GM18505 (cell line): ENCODE results near the gene SHISA2.

ENCODE experiments used
- ATAC-seq: cut with Tn5 transposase; IDR thresholded peaks from one replicate; pipeline ENCODE4 v1.9.1; 2021; ENCODE audit not compliant: unreplicated experiment
- POLR2A ChIP-seq: IDR thresholded peaks from 4 replicates; pipeline ENCODE4 v1.6.1; 2011; ENCODE audit warnings: borderline replicate concordance; ENCODE audit not compliant: insufficient read depth, insufficient read length; ENCODE audit errors: extremely low read depth

SHISA2 gene

DNA sequence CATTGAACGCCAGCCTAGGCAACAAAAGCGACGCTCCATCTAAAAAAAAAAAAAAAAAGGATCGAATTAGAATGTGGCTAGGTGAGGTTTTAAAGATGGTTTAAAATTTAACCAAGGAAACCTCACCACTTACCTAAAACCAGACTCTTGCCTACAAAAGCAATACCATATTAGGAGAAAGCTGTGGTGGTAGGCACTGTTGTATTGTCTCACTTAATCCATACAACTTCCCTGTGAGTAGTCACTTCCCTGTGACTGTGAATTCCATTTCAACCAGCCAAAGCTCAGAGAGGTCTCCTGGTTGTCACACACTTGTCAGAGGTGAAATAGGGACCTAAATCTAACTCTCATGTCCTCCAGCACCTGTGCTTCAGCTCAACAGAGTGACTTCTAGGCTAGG is 15.4 kb downstream of the SHISA2 start:
- no peak for ATAC-seq
- TF ChIP-seq POLR2A: no peak

GRCh38 chr13:26034018-26034417 is 17.8 kb downstream of the SHISA2 start:
- no peak for TF ChIP-seq POLR2A
- no peak for ATAC-seq

DNA sequence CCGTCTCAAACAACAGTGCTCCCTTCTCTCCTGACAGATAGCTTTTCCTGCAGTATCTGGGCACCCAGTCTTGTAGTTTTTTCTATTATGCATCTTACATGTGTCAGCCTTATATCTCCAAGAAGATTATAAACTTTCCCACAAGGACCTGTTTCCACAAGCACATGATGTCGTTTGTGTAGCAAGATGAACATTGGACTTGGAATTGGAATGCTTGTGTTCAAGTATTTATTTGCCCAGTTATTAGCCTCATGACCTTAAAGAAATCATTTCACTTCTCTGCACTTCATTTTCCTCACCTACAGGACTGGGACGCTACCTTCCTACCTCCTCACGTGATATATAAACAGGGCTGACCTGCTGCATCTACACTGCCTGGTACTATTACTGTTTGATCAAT is 21.5 kb downstream of the SHISA2 start:
- TF ChIP-seq POLR2A: no peak
- ATAC-seq: no peak

- TF ChIP-seq POLR2A: no peak
- no peak for ATAC-seq
Measured at GRCh38 chr13:26029581-26030136, 22.2 kb downstream of the SHISA2 start.

- no peak for ATAC-seq
- no peak for TF ChIP-seq POLR2A
Measured at GRCh38 chr13:26026211-26026610, 25.6 kb downstream of the SHISA2 start.

- no peak for TF ChIP-seq POLR2A
- no peak for ATAC-seq
Measured at GRCh38 chr13:26025771-26026170, 26.0 kb downstream of the SHISA2 start.

- TF ChIP-seq POLR2A: no peak
- ATAC-seq: no peak
Measured at GRCh38 chr13:26025196-26025595, 26.6 kb downstream of the SHISA2 start.

DNA sequence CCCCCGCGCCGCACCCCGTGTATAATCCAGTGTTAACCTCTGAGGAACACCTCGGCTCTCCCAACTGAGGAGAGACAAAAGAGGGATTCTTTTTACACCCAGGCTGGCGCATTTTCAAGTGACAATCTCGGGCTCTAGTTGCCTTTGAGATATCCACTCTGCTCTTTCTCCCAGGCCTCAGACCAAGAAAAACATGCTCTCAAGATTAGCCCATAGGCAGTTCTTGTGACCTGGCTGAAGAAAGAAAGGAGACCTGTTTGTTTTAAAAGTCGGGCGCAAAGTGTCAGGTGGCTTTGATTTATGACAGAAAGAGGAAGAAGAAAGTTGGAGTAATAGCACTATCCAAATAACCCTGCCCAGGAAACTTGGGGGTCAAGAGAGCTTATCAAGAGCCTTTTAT is 27.3 kb downstream of the SHISA2 start:
- no peak for TF ChIP-seq POLR2A
- no peak for ATAC-seq

DNA sequence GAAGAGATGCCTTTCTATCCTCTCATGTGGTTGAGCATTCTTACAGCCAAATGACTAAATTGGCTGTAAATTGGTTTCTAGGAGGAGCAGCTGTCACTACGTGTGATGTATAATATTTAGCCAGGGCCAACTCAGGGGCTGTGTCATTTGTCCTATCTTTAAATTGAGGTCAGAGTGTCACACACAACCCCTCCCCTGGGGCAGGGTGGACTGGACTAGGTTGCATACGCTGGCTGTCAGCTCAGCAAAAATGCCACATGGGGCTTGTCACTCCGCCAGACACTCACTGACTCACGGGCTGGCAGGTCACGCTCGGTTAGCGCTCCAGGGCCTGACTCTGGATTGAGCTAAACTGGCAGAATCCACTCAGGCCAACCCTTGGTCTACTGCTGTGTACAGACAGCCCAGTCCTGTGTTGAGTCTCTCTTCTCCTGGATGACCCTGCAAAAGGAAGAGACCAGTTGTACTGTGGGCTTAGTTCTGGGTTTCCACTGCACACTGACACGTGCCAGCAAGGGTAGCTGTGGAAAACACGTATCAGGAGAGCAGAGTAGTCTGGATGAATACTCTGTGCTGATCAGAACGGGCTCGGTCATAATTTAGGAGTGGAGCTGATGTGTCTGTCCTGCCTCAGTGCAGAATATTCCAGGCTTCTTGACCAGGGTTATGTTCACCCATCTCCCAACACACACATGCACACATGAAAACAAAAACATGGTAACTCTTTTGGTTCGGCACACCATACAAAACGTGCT is 29.1 kb downstream of the SHISA2 start:
- ATAC-seq: no peak
- TF ChIP-seq POLR2A: no peak

DNA sequence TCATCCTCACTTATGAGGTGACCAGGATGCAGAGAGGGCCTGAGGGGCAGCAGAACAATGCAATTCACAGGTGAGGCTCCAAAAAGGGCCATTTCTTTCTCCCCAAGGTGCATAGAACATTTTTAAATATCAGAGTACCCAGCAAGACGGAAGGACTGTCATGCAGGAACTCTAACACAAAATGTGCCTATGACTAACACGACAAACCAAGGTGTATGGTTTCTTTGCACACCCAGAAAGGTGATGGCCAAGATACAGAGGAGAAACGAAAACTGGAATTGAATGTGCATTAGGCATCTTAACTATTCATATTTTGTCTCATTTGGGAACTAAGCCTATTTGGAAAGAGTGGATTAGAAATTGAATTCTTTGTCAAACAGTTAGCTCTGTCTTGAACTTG is 29.9 kb downstream of the SHISA2 start:
- no peak for TF ChIP-seq POLR2A
- ATAC-seq: no peak

GRCh38 chr13:26021516-26021915 is 30.3 kb downstream of the SHISA2 start:
- ATAC-seq: no peak
- TF ChIP-seq POLR2A: no peak

GRCh38 chr13:26020891-26021290 is 30.9 kb downstream of the SHISA2 start:
- no peak for TF ChIP-seq POLR2A
- no peak for ATAC-seq

- no peak for ATAC-seq
- TF ChIP-seq POLR2A: no peak
Measured at GRCh38 chr13:26019881-26020870, 31.6 kb downstream of the SHISA2 start.
